Measurements from ENCODE around the gene TEAD4.

TEAD4 gene

GRCh38 chr12:3081091-3081490 is 121.9 kb downstream of the TEAD4 start:
- no peak overlapping the region for H3K27ac ChIP-seq
- TF ChIP-seq ZFX (IDR thresholded peaks at IDR 0.05; ENCODE audit: borderline replicate concordance) (no peak), CTCF (IDR thresholded peaks at IDR 0.05) (no peak)

GRCh38 chr12:3081886-3082285 is 122.7 kb downstream of the TEAD4 start:
- H3K27ac ChIP-seq = no peak overlapping the region
- TF ChIP-seq ZFX (IDR thresholded peaks at IDR 0.05; ENCODE audit: borderline replicate concordance) (no peak), CTCF (IDR thresholded peaks at IDR 0.05) (no peak)

GRCh38 chr12:3083241-3083920 is 124.2 kb downstream of the TEAD4 start:
- H3K27ac ChIP-seq = no peak overlapping the region
- no peak for TF ChIP-seq CTCF (IDR thresholded peaks at IDR 0.05)
- TF ChIP-seq ZFX (IDR thresholded peaks at IDR 0.05; ENCODE audit: borderline replicate concordance) = no peak

GRCh38 chr12:3083921-3084347 is 124.7 kb downstream of the TEAD4 start:
- no peak overlapping the region for H3K27ac ChIP-seq
- TF ChIP-seq CTCF (IDR thresholded peaks at IDR 0.05) = no peak
- TF ChIP-seq ZFX (IDR thresholded peaks at IDR 0.05; ENCODE audit: borderline replicate concordance) = no peak

GRCh38 chr12:3084742-3085141 is 125.5 kb downstream of the TEAD4 start:
- no peak overlapping the region for H3K27ac ChIP-seq
- no peak for TF ChIP-seq ZFX (IDR thresholded peaks at IDR 0.05; ENCODE audit: borderline replicate concordance)
- TF ChIP-seq CTCF (IDR thresholded peaks at IDR 0.05) = no peak

GRCh38 chr12:3085341-3086139 is 126.3 kb downstream of the TEAD4 start:
- TF ChIP-seq ZFX (IDR thresholded peaks at IDR 0.05; ENCODE audit: borderline replicate concordance) (no peak), CTCF (IDR thresholded peaks at IDR 0.05) (no peak)
- 0 out of 2 replicates have a peak overlapping the region, but pooled peaks have one; percentile 5 for H3K27ac ChIP-seq

GRCh38 chr12:3086211-3086610 is 127.0 kb downstream of the TEAD4 start:
- 0 out of 2 replicates have a peak overlapping the region, but pooled peaks have one; percentile 5 for H3K27ac ChIP-seq
- TF ChIP-seq ZFX (IDR thresholded peaks at IDR 0.05; ENCODE audit: borderline replicate concordance) = no peak
- TF ChIP-seq CTCF (IDR thresholded peaks at IDR 0.05) = no peak

All from 22Rv1 (cell line).